Activated naive CD4-positive, alpha-beta T cell treated with anti-CD3 and anti-CD28 coated beads for 36 hours (primary cell): Measurements from ENCODE around the gene RXRA. TPM values are rescaled to one million over a fixed set of nuclear protein-coding genes. Genes with fewer than 3 reads are reported as not detected.

Experiments used
- CTCF ChIA-PET: fragments of 350-600 bp; sonication (Branson Sonifier 250); formaldehyde crosslinking; loops from one replicate; lab custom pipeline; 2021; ENCODE audit warnings: antibody characterized with exemption; lab: Charles Lee
- DNase-seq: peaks from one replicate; pipeline ENCODE4 v3.0.0-alpha.2; 2020
- H3K27ac Mint-ChIP-seq: one replicate; pipeline ENCODE4 v1.8.0; 2021; ENCODE audit warnings: mild to moderate bottlenecking, mixed read lengths
- H3K27me3 Mint-ChIP-seq: one replicate; pipeline ENCODE4 v1.8.0; 2021; ENCODE audit warnings: low read depth, mixed read lengths
- H3K36me3 Mint-ChIP-seq: one replicate; pipeline ENCODE4 v1.8.0; 2021; ENCODE audit warnings: low read depth, mixed read lengths
- H3K4me1 Mint-ChIP-seq: one replicate; pipeline ENCODE4 v1.8.0; 2021; ENCODE audit warnings: low read depth, mixed read lengths
- H3K4me3 Mint-ChIP-seq: one replicate; pipeline ENCODE4 v1.8.0; 2021; ENCODE audit warnings: mild to moderate bottlenecking, moderate library complexity, mixed read lengths
- H3K9me3 Mint-ChIP-seq: one replicate; pipeline ENCODE4 v1.8.0; 2021; ENCODE audit warnings: mixed read lengths
- intact Hi-C: fragments of 100-400 bp; cut with micrococcal nuclease; formaldehyde crosslinking; loops from one replicate; pipeline ENCODE4 v1.15.1; 2023
- total RNA-seq, 2 experiments: library from RNA; stranded (reverse); gene quantifications; one replicate each; pipeline ENCODE4 v1.2.3, GENCODE V29; 2021

Gene RXRA
- total RNA-seq, 2 experiments from 2014 or later = 2.1 to 2.2 TPM

GRCh38 chr9:134348404-134349155, 22.3 kb downstream of the RXRA start:
- CTCF ChIA-PET = no interaction called here
- no peaks in the 10 kb centered on the region for H3K27me3 Mint-ChIP-seq
- H3K36me3 Mint-ChIP-seq = no peaks in the 10 kb centered on the region

GRCh38 chr9:134349936-134350335, 23.7 kb downstream of the RXRA start:
- peaks cover 1% of the 10 kb centered on the region for H3K4me1 Mint-ChIP-seq
- H3K9me3 Mint-ChIP-seq = no peaks in the 10 kb centered on the region
- H3K27me3 Mint-ChIP-seq = no peaks in the 10 kb centered on the region
- no peak overlapping the region for H3K27ac Mint-ChIP-seq
- CTCF ChIA-PET = interaction anchor here (0.6 kb wide), 1 partner anchor 148 kb away, joined by 4 read pairs; no protein-coding TSS in a partner anchor
- intact Hi-C loops = no loop called here
- no peaks in the 10 kb centered on the region for H3K36me3 Mint-ChIP-seq
- DNase-seq = no peak
- no peak overlapping the region for H3K4me3 Mint-ChIP-seq

More at GRCh38 chr9:134348404-134349155, 22.3 kb downstream of the RXRA start:
- peaks cover 8% of the 10 kb centered on the region for H3K4me1 Mint-ChIP-seq
- H3K9me3 Mint-ChIP-seq = no peaks in the 10 kb centered on the region
- no peak for DNase-seq
- intact Hi-C loops = no loop called here
- no peak overlapping the region for H3K4me3 Mint-ChIP-seq
- H3K27ac Mint-ChIP-seq = no peak overlapping the region

GRCh38 chr9:134350416-134350994, 24.2 kb downstream of the RXRA start:
- Mint-ChIP-seq H3K9me3 (no peaks in the 10 kb centered on the region), H3K27ac (no peak overlapping the region)

DNA sequence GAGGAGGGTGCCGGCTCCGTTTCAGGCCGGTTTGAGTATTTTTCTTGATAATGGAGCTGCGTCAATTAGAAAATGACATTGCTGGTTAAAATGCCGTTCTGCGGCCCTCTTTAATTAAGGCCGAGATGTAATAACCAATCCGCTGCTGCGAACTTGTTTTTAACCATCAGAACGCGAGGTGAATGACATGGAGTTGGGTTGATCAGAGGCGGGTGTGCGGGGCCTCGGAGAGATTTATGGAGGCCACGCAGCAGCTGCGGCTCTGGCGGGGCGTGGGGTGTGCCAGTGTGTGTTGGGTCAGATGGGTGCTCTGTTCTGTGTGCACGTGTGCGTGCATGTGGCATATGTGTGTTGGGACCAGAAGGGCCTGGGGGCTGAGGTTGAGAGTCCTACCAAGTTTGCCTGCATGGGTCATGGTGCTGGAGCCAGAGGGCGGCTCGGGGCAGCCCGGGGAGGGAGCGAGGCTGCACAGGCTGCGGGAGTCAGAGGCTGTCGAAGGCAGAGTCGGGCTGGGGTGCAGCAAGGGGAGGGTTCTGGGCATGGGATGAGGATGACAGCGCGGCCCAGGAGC, 25.4 kb downstream of the RXRA start:
- CTCF ChIA-PET = no interaction called here
- H3K9me3 Mint-ChIP-seq = no peaks in the 10 kb centered on the region
- DNase-seq = no peak
- H3K4me3 Mint-ChIP-seq = no peak overlapping the region
- intact Hi-C loops = no loop called here
- no peak overlapping the region for H3K27ac Mint-ChIP-seq
- H3K27me3 Mint-ChIP-seq = no peaks in the 10 kb centered on the region
- peaks cover 1% of the 10 kb centered on the region for H3K4me1 Mint-ChIP-seq
- H3K36me3 Mint-ChIP-seq = no peaks in the 10 kb centered on the region

More at GRCh38 chr9:134350416-134350994, 24.2 kb downstream of the RXRA start:
- intact Hi-C loops = no loop called here
- Mint-ChIP-seq H3K36me3 (no peaks in the 10 kb centered on the region), H3K27me3 (no peaks in the 10 kb centered on the region), H3K4me3 (no peak overlapping the region), H3K4me1 (peaks cover 1% of the 10 kb centered on the region)
- CTCF ChIA-PET = no interaction called here
- no peak for DNase-seq

DNA sequence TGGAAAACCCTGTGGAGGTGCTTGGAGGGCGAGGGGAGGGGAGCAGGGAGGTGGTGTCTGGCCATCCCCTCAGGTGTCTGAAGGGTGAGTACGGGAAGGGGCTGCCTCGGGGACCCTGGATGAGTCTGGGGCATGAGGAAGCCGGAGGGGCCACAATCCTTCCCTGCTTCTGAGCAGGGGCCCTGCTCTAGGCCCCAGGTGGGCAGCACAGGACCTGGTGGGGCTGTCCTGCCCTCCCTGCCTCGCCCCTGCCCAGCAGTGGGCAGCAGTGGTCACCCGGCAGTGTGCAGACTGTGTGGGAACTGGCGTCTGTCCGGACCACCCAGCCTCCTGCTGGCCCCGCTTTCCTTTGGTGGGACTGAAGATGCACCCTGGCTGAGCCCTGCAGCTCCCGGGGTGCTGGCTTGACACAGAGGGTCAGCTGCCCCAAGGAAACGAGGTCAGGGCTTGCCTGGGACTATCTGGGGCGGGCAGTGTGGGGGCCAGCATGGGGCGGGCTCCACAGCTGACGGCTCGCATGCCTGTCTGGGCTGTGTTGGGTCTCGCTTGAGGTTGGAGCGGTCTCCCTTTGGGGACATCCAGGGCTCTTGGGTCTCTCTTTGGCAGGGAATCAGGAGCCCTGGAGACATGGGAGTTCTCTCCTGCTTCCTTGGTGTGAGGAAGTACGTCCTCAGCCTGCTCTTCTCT, 26.1 kb downstream of the RXRA start:
- peaks cover 1% of the 10 kb centered on the region for H3K4me1 Mint-ChIP-seq
- no peaks in the 10 kb centered on the region for H3K36me3 Mint-ChIP-seq
- H3K4me3 Mint-ChIP-seq = no peak overlapping the region
- DNase-seq = no peak
- intact Hi-C loops = no loop called here
- H3K27me3 Mint-ChIP-seq = no peaks in the 10 kb centered on the region
- no peak overlapping the region for H3K27ac Mint-ChIP-seq
- H3K9me3 Mint-ChIP-seq = no peaks in the 10 kb centered on the region
- CTCF ChIA-PET = no interaction called here

GRCh38 chr9:134353539-134353938, 27.3 kb downstream of the RXRA start:
- no peaks in the 10 kb centered on the region for H3K9me3 Mint-ChIP-seq
- H3K27ac Mint-ChIP-seq = no peak overlapping the region
- intact Hi-C loops = no loop called here
- H3K4me1 Mint-ChIP-seq = peaks cover 1% of the 10 kb centered on the region
- no peaks in the 10 kb centered on the region for H3K36me3 Mint-ChIP-seq
- no peak for DNase-seq
- no peaks in the 10 kb centered on the region for H3K27me3 Mint-ChIP-seq
- no peak overlapping the region for H3K4me3 Mint-ChIP-seq
- CTCF ChIA-PET = no interaction called here

DNA sequence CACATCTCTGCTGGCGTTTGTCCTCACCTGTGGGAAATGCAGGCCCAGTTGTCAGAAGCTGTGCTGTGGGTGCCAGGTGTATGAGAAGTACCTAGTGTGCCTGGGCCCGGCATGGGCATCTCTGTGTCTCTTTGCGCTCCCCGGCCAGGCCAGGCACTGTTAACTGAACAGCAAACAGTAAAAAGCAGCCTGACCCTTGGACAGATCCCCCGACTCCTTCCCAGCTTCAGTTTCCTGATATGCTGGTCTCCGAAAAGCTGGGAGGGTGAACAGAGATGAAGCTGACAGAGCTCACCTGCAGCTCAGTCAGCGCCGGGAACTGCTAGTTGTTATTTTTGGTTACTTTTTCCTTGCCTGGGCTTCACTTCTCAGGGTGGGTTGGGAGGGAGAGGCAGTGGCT, 28.9 kb downstream of the RXRA start:
- Mint-ChIP-seq H3K27ac (no peak overlapping the region), H3K4me1 (peaks cover 1% of the 10 kb centered on the region), H3K27me3 (no peaks in the 10 kb centered on the region), H3K36me3 (no peaks in the 10 kb centered on the region), H3K9me3 (no peaks in the 10 kb centered on the region), H3K4me3 (no peak overlapping the region)
- CTCF ChIA-PET = no interaction called here
- DNase-seq = no peak
- intact Hi-C loops = no loop called here

DNA sequence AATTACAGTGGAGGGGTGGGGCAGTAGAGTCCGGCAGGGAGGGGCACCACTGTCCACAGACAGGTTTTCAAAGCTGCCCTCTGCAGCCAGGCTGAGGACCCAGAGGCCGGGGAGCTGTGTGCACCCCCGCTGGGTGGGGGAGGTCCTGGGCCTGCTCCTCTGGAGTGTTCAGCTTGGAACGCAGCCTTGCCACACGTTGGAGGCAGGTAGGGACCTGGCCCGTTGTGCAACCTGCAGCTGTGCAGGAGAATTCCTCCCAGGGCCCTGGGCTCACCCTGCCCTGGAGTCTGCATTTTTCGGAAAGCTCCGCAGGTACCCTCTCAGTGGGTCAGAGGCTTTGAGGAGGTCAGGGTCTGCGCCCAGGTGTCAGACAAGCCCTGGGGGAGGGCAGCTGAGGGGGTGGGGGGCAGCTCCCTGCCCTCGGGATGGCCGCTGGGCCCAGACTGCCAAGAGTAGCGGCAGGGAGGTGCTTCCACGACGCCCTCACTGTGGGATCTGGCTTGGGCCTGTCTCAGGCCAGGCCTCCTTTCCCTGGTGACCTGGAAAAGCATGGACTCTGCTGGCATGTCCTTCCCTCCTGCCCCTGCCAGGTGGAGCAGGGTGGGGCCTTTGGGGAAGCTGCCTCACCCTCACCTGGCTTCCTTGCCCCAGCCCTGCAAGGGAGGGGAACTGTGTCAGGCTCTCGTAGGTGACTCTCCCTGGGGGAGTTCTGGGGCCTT, 29.5 kb downstream of the RXRA start:
- no peak overlapping the region for H3K27ac Mint-ChIP-seq
- DNase-seq = no peak

DNA sequence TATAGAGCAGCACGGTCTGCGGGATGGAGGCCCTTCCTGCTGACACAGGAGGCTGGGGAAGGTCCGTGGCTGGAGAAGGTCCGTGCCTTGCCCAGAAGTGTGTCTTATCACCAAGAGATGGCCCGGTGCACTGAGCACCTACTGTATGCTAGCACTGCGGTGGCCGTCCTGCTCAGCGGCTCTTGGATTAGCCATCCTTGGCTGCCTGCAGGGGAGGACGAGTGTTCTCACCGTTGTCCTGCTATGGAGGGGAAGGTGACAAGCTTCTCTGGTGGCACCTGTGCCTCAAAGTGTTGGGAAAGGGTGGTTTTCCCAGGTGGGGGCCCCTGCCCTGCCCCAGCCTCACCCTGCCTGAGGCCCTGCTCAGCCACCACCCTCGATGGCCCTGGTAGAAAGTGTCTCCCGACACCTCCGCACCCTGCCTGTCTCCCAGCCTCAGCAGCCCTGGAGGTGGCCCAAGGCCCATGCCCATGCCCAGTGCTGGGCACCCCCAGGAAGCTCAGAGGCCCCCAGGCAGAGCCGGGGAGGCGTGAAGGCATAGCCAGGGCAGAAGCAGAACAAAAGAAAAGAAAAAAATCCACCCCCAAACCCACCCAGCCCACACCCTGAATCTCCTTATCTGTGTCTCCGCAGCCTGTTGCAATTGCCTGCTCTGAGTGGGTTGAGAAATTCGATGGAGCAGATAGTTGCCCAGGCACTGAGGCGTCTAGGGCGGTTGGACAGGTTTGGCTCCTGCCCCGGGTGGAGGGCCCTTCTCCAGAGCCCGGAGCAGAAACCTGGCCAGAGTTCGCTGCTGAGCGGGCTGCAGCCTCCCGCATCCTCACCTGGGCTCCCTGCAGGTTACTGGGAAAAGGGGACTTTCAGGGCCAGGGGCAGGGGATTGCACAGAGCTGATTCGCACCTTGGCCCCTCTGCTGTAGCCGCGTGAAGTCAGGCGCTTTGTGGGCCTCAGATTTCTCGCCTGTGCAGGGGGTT, 30.5 kb downstream of the RXRA start:
- no peak overlapping the region for H3K27ac Mint-ChIP-seq
- CTCF ChIA-PET = no interaction called here

More for the DNA sequence above, 29.5 kb downstream of the RXRA start:
- H3K4me3 Mint-ChIP-seq = no peak overlapping the region
- intact Hi-C loops = no loop called here
- peaks cover 1% of the 10 kb centered on the region for H3K4me1 Mint-ChIP-seq
- no peaks in the 10 kb centered on the region for H3K27me3 Mint-ChIP-seq
- H3K36me3 Mint-ChIP-seq = no peaks in the 10 kb centered on the region
- CTCF ChIA-PET = no interaction called here
- no peaks in the 10 kb centered on the region for H3K9me3 Mint-ChIP-seq

GRCh38 chr9:134357631-134358025, 31.4 kb downstream of the RXRA start:
- intact Hi-C loops = no loop called here
- Mint-ChIP-seq H3K4me1 (no peaks in the 10 kb centered on the region), H3K27me3 (no peaks in the 10 kb centered on the region), H3K4me3 (no peak overlapping the region), H3K9me3 (no peaks in the 10 kb centered on the region), H3K27ac (no peak overlapping the region), H3K36me3 (no peaks in the 10 kb centered on the region)
- DNase-seq = no peak
- CTCF ChIA-PET = no interaction called here

More for the DNA sequence above, 30.5 kb downstream of the RXRA start:
- intact Hi-C loops = no loop called here
- Mint-ChIP-seq H3K4me3 (no peak overlapping the region), H3K27me3 (no peaks in the 10 kb centered on the region), H3K36me3 (no peaks in the 10 kb centered on the region), H3K4me1 (peaks cover under 1% of the 10 kb centered on the region), H3K9me3 (no peaks in the 10 kb centered on the region)
- no peak for DNase-seq

- Mint-ChIP-seq H3K36me3 (no peaks in the 10 kb centered on the region), H3K4me1 (no peaks in the 10 kb centered on the region), H3K27ac (no peak overlapping the region), H3K9me3 (no peaks in the 10 kb centered on the region), H3K4me3 (no peak overlapping the region), H3K27me3 (no peaks in the 10 kb centered on the region)
- CTCF ChIA-PET = interaction anchor here (0.6 kb wide), 1 partner anchor 67 kb away, joined by 4 read pairs; no protein-coding TSS in a partner anchor
- DNase-seq = no peak
- intact Hi-C loops = no loop called here
Measured at GRCh38 chr9:134358026-134358661, 31.9 kb downstream of the RXRA start.
